Liver (tissue), 9 donors: Measurements from ENCODE around the gene UIMC1. TPM values are rescaled to one million over a fixed set of nuclear protein-coding genes. Genes with fewer than 3 reads are reported as not detected.

Source experiments
- DNase-seq: peaks from one replicate; pipeline ENCODE4 v3.0.0-alpha.2; 2017; ENCODE audit warnings: low spot score
- H3K27ac ChIP-seq, 2 donors: one replicate each; pipeline ENCODE4 v1.7.0; 2013; ENCODE audit warnings: inconsistent platforms in 2 of 2, low read length in 2 of 2, control low read depth in 1 of 2, low read depth in 1 of 2, mild to moderate bottlenecking in 1 of 2
- H3K27me3 ChIP-seq, 4 donors: one replicate each; pipeline versions ENCODE4 v1.6.1 to v1.7.0; 2013; ENCODE audit warnings: low read length in 3 of 4, inconsistent platforms in 1 of 4, mild to moderate bottlenecking in 1 of 4, moderate library complexity in 1 of 4; ENCODE audit not compliant: control insufficient read depth in 4 of 4, insufficient read depth in 4 of 4
- H3K36me3 ChIP-seq, 4 donors: one replicate each; pipeline versions ENCODE4 v1.6.1 to v1.7.0; 2013; ENCODE audit warnings: low read length in 3 of 4, mild to moderate bottlenecking in 3 of 4, low read depth in 1 of 4, moderate library complexity in 1 of 4; ENCODE audit not compliant: control insufficient read depth in 4 of 4, insufficient read depth in 3 of 4
- H3K4me1 ChIP-seq, 4 donors: one replicate each; pipeline versions ENCODE4 v1.6.1 to v1.7.0; 2013; ENCODE audit warnings: low read length in 3 of 4, mild to moderate bottlenecking in 3 of 4, moderate library complexity in 1 of 4; ENCODE audit not compliant: control insufficient read depth in 4 of 4, insufficient read depth in 4 of 4
- H3K4me3 ChIP-seq, 3 donors: one replicate each; pipeline versions ENCODE4 v1.6.1 to v1.7.0; 2013; ENCODE audit warnings: low read length in 3 of 3, control low read depth in 1 of 3, low read depth in 1 of 3, mild to moderate bottlenecking in 1 of 3
- H3K9ac ChIP-seq, 2 donors: one replicate each; pipeline ENCODE4 v1.7.0; 2013; ENCODE audit warnings: low read length in 2 of 2, mild to moderate bottlenecking in 2 of 2, moderate library complexity in 2 of 2, control low read depth in 1 of 2, low read depth in 1 of 2
- H3K9me3 ChIP-seq, 4 donors: one replicate each; pipeline versions ENCODE4 v1.6.1 to v1.7.0; 2013; ENCODE audit warnings: low read length in 3 of 4; ENCODE audit not compliant: control insufficient read depth in 4 of 4
- EGR1 ChIP-seq, 2 donors: IDR thresholded peaks; 2 replicates each; pipeline ENCODE4 v1.6.1; 2016 to 2018; ENCODE audit warnings: antibody characterized with exemption in 2 of 2, low read depth in 2 of 2
- FOXA1 ChIP-seq: IDR thresholded peaks from 2 replicates; pipeline ENCODE4 v1.6.1; 2016; ENCODE audit warnings: antibody characterized with exemption
- FOXA2 ChIP-seq: IDR thresholded peaks from 2 replicates; pipeline ENCODE4 v1.6.1; 2016; ENCODE audit warnings: antibody characterized with exemption
- GABPA ChIP-seq, 2 donors: IDR thresholded peaks in 1 of 2; conservative IDR thresholded peaks in 1 of 2; 2 replicates each; pipeline ENCODE4 v1.6.1; 2016; ENCODE audit warnings: antibody characterized with exemption in 2 of 2, mild to moderate bottlenecking in 1 of 2, moderate library complexity in 1 of 2
- HNF4A ChIP-seq, 2 donors: conservative IDR thresholded peaks; 2 replicates each; pipeline ENCODE4 v1.6.1; 2016; ENCODE audit warnings: antibody characterized with exemption in 2 of 2, mild to moderate bottlenecking in 2 of 2
- HNF4G ChIP-seq: IDR thresholded peaks from 2 replicates; pipeline ENCODE4 v1.6.1; 2016; ENCODE audit warnings: antibody characterized with exemption
- JUND ChIP-seq, 2 donors: IDR thresholded peaks; 2 replicates each; pipeline ENCODE4 v1.6.1; 2016; ENCODE audit warnings: antibody characterized with exemption in 2 of 2
- NR2F2 ChIP-seq: IDR thresholded peaks from 2 replicates; pipeline ENCODE4 v1.6.1; 2016; ENCODE audit warnings: antibody characterized with exemption
- RAD21 ChIP-seq, 2 donors: IDR thresholded peaks; 2 replicates each; pipeline ENCODE4 v1.6.1; 2016; ENCODE audit warnings: antibody characterized with exemption in 2 of 2, mild to moderate bottlenecking in 2 of 2
- RXRA ChIP-seq, 2 donors: IDR thresholded peaks; 2 replicates each; pipeline ENCODE4 v1.6.1; 2017 to 2018; ENCODE audit warnings: antibody characterized with exemption in 2 of 2, mild to moderate bottlenecking in 1 of 2
- SP1 ChIP-seq: IDR thresholded peaks from 2 replicates; pipeline ENCODE4 v1.6.1; 2018; ENCODE audit warnings: antibody characterized with exemption, mild to moderate bottlenecking
- TAF1 ChIP-seq: conservative IDR thresholded peaks from 2 replicates; pipeline ENCODE4 v1.6.1; 2016; ENCODE audit warnings: antibody characterized with exemption, mild to moderate bottlenecking
- YY1 ChIP-seq: IDR thresholded peaks from 2 replicates; pipeline ENCODE4 v1.6.1; 2016; ENCODE audit warnings: antibody characterized with exemption, mild to moderate bottlenecking
- whole genome bisulfite sequencing: extraction: QIAGEN DNeasy Blood & Tissue Kit; methylation state at CpG from one replicate; pipeline ENCODE4 v1.1.7; 2013; 5-methylcytosine and 5-hydroxymethylcytosine counted together
- polyA plus RNA-seq, 2 donors: library from polyadenylated mRNA; stranded (reverse) in 1 of 2; unstranded in 1 of 2; fragments of 200-250 nt in 1 of 2; fragments of >200 nt in 1 of 2; fragmentation: Nextera tagmentation in 1 of 2; extraction: Ambion mirVana in 1 of 2; gene quantifications; one replicate each; pipeline versions ENCODE4 v1.2.1 to v1.2.3, GENCODE V29; 2013 to 2015
- total RNA-seq, 2 donors: library from RNA; depleted of rRNA; stranded (reverse); fragments of >200 nt; gene quantifications; one replicate each; pipeline ENCODE4 v1.2.3, GENCODE V29; 2014
- TF ChIP-seq, protein P1 (sequence below): IDR thresholded peaks from 2 replicates; pipeline ENCODE4 v1.6.1; 2016; ENCODE audit warnings: antibody characterized with exemption, mild to moderate bottlenecking
- TF ChIP-seq, protein P2 (sequence below): IDR thresholded peaks from 2 replicates; pipeline ENCODE4 v1.6.1; 2016; ENCODE audit warnings: antibody characterized with exemption
- TF ChIP-seq, protein P3 (sequence below): IDR thresholded peaks from 2 replicates; pipeline ENCODE4 v1.6.1; 2016; ENCODE audit warnings: antibody characterized with exemption
- TF ChIP-seq, protein P4 (sequence below): fragments of 150-350 bp; IDR thresholded peaks from 2 replicates; pipeline ENCODE4 v1.5.1; 2017; ENCODE audit warnings: improper control_type of control experiment, low read depth, low read length; ENCODE audit not compliant: missing input control
- TF ChIP-seq, protein P5 (sequence below): IDR thresholded peaks from 2 replicates; pipeline ENCODE4 v1.6.1; 2016; ENCODE audit warnings: antibody characterized with exemption
- donor health status: healthy.
- donor health status: healthy.
- donor health status: healthy.
- donor health status: healthy.
- donor health status: healthy.

UIMC1 gene
- total and polyA plus RNA-seq, 4 donors, result 5.9 to 26.0 (median 11.7) TPM

DNA sequence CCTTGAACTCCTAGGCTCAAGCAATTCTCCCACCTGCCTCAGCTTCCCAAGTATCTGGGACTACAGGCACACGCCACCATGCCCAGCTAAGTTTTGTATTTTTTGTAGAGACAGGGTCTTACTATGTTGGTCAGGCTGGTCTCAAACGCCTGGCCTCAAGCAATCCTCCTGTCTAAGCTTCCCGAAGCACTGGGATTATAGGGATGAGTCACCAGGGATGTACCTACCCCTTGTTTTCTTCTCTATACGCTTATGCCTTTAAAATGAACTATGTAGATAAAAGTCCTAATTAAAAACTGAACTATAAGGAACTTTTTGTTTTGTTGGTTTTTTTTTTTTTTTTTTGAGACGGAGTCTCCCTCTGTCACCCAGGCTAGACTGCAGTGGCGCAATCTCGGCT lies 25.8 kb downstream of the UIMC1 start:
- Histone ChIP-seq H3K4me3 (no peak overlapping the region), H3K4me1 (no peaks in the 10 kb centered on the region), H3K27me3 (no peaks in the 10 kb centered on the region), H3K36me3 (peaks cover 7 to 24% (median 16%) of the 10 kb centered on the region in 4 donors), H3K9me3 (no peaks in the 10 kb centered on the region), H3K9ac (no peak overlapping the region), H3K27ac (no peak overlapping the region)
- WGBS, result 94% methylated on average over 7 of the region's 7 CpGs
- TF ChIP-seq RAD21 (IDR thresholded peaks at IDR 0.05) (no peak), FOXA1 (no peak), HNF4G (no peak), SP1 (no peak), NR2F2 (no peak), FOXA2 (no peak), YY1 (no peak), TAF1 (no peak), HNF4A (conservative IDR thresholded peaks at IDR 0.05) (no peak), EGR1 (IDR thresholded peaks at IDR 0.05; ENCODE audit: low read depth in 2 of 2) (no peak), GABPA (IDR thresholded peaks at IDR 0.05 in 1 of 2, conservative IDR thresholded peaks at IDR 0.05 in 1 of 2) (no peak), RXRA (IDR thresholded peaks at IDR 0.05) (no peak), JUND (IDR thresholded peaks at IDR 0.05) (no peak)
- TF ChIP-seq, protein P1, sequence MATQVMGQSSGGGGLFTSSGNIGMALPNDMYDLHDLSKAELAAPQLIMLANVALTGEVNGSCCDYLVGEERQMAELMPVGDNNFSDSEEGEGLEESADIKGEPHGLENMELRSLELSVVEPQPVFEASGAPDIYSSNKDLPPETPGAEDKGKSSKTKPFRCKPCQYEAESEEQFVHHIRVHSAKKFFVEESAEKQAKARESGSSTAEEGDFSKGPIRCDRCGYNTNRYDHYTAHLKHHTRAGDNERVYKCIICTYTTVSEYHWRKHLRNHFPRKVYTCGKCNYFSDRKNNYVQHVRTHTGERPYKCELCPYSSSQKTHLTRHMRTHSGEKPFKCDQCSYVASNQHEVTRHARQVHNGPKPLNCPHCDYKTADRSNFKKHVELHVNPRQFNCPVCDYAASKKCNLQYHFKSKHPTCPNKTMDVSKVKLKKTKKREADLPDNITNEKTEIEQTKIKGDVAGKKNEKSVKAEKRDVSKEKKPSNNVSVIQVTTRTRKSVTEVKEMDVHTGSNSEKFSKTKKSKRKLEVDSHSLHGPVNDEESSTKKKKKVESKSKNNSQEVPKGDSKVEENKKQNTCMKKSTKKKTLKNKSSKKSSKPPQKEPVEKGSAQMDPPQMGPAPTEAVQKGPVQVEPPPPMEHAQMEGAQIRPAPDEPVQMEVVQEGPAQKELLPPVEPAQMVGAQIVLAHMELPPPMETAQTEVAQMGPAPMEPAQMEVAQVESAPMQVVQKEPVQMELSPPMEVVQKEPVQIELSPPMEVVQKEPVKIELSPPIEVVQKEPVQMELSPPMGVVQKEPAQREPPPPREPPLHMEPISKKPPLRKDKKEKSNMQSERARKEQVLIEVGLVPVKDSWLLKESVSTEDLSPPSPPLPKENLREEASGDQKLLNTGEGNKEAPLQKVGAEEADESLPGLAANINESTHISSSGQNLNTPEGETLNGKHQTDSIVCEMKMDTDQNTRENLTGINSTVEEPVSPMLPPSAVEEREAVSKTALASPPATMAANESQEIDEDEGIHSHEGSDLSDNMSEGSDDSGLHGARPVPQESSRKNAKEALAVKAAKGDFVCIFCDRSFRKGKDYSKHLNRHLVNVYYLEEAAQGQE, result no peak
- TF ChIP-seq, protein P2, sequence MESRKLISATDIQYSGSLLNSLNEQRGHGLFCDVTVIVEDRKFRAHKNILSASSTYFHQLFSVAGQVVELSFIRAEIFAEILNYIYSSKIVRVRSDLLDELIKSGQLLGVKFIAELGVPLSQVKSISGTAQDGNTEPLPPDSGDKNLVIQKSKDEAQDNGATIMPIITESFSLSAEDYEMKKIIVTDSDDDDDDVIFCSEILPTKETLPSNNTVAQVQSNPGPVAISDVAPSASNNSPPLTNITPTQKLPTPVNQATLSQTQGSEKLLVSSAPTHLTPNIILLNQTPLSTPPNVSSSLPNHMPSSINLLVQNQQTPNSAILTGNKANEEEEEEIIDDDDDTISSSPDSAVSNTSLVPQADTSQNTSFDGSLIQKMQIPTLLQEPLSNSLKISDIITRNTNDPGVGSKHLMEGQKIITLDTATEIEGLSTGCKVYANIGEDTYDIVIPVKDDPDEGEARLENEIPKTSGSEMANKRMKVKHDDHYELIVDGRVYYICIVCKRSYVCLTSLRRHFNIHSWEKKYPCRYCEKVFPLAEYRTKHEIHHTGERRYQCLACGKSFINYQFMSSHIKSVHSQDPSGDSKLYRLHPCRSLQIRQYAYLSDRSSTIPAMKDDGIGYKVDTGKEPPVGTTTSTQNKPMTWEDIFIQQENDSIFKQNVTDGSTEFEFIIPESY, result no peak
- TF ChIP-seq, protein P3, sequence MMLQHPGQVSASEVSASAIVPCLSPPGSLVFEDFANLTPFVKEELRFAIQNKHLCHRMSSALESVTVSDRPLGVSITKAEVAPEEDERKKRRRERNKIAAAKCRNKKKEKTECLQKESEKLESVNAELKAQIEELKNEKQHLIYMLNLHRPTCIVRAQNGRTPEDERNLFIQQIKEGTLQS, result no peak
- TF ChIP-seq, protein P4, sequence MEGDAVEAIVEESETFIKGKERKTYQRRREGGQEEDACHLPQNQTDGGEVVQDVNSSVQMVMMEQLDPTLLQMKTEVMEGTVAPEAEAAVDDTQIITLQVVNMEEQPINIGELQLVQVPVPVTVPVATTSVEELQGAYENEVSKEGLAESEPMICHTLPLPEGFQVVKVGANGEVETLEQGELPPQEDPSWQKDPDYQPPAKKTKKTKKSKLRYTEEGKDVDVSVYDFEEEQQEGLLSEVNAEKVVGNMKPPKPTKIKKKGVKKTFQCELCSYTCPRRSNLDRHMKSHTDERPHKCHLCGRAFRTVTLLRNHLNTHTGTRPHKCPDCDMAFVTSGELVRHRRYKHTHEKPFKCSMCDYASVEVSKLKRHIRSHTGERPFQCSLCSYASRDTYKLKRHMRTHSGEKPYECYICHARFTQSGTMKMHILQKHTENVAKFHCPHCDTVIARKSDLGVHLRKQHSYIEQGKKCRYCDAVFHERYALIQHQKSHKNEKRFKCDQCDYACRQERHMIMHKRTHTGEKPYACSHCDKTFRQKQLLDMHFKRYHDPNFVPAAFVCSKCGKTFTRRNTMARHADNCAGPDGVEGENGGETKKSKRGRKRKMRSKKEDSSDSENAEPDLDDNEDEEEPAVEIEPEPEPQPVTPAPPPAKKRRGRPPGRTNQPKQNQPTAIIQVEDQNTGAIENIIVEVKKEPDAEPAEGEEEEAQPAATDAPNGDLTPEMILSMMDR, result no peak
- TF ChIP-seq, protein P5, sequence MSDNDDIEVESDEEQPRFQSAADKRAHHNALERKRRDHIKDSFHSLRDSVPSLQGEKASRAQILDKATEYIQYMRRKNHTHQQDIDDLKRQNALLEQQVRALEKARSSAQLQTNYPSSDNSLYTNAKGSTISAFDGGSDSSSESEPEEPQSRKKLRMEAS, result no peak
- no peak for DNase-seq
